CD4-positive, alpha-beta T cell treated with Interleukin-15 for 1 hour (primary cell): ENCODE results near the gene DLG2.
"Not testable (repeated sequence)": the region's sequence is repeated elsewhere in the genome, so short reads cannot be mapped to it uniquely, and the experiment has no call there.

Source experiments
- DNase-seq: peaks from one replicate; pipeline ENCODE4 v3.0.0-alpha.2; 2020

Gene DLG2

DNA sequence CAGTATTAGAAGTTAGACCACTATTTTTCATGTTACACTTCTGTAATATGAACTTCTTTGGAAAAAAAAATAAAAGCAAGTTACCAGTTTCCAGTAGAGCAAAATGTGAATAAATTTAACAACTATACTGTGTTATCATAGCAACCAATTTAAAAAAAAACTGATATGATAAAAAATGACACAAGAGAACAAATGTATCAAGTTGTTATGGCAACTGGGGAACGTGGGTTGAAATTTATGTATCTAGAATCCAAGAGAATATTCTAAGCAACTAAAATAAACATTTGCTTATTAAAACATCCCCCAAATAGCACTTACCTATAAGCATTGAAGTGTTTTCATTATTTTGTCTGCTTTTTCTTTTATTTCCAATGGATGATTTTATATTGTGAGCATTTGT lies 442.4 kb downstream of the DLG2 start:
- DNase-seq, result no peak

DNA sequence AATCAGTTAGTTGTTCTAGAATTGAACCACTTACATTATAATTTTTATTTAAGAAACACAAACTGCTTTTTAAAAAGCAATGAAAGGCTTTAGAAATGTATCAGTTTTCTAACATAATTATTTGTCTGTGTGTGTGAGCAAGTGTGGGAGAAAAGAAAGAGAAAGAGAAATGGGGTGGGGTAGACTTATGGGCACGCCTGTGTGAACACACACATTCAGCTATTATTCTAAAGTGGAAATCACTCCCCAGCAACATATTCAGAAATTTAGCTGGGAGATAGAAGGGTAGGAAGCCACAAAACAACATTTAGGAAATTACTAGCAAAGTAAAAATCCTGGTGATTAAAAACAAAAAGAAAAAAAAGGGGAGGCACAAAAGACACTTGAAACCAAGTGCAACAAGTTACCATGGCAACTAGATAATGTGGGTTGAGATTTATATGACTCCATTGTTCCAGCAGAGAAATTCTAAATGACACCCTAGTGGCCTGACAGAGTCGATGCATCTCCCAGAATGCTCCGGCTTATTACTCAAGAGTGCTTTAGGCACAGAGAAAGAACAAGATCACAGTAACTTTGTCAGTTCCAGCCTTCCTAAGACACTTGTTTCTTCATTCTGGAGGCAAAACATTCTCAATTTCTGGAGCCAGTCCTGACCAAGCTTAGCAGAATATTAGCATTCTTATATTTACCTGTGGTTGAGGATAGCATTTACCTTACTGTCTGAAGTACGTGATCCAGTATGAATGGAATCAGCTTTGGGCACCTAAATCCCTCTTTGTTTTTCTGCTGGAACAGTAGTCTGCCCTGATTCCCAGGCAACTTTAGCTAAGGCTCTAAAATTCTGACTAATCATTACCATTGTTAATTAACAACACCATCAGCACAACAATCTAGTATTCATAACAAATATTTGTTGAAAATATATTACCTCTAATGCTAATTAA lies 444.4 kb downstream of the DLG2 start:
- no peak for DNase-seq

DNA sequence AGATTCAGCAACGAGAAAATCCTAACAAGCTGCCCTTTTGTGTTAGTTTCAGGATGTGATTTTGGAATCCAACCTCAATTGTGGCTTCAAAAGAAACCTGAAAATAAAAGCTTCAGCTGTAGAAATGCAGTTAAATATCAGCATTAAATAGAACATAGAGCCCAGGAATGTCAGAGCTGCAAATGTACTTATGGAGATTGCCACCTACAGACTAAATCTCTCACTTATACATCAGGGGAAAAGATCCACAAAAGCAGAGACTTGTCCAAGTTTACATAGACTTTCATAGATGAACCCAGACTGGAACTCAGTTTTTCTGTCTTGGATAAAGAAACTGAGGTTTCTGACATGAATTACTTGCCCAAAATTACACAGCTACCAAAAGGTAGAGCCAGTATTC lies 446.6 kb downstream of the DLG2 start:
- no peak for DNase-seq

DNA sequence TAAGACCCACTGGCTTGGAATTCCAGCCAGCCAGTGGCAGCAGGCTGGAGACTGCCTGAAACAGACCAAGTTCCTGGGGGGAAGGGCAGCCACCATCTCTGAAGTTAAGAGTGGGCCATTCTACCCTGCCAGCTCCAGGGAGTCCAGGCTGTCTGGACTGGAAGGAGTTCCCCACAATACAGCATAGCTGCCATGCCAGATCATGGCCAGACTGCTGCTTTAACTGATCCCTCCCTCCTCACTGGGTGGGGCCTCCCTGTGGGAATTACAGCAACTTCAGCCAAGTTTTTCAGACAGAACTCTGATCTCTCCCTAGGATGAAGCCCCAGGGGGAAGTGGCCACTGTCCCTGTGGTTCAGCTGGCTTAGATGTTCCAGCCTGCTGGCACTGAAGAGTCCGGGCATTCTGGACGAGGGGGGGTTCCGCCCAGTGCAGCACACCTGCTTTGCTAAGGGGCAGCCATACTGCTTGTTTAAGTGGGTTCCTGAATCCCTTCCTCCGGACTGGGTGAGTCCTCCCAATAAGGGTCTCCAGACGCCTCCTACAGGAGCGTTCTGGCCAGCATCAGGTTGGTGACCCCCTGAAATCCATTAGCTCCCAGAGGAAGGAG lies 455.4 kb downstream of the DLG2 start:
- no peak for DNase-seq

DNA sequence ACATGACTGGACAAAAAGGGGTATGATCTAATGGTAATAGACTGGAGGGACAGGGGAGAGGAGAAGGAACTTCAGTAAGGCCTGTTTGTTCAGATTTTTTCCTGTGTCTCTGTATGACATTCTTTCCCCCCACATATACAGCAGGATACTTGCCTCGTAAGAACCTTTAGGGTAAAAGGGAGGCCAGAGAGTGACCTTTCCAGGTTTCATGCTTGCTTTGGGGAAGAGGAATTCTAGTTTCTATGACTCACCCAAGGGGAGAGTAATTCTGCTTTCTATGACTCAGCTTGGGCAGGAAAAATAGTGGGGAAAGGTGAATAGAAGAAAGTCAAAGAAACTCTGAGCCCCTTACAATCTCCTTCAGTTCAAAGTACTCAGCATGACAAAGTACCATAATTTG lies 457.0 kb downstream of the DLG2 start:
- DNase-seq, result no peak

DNA sequence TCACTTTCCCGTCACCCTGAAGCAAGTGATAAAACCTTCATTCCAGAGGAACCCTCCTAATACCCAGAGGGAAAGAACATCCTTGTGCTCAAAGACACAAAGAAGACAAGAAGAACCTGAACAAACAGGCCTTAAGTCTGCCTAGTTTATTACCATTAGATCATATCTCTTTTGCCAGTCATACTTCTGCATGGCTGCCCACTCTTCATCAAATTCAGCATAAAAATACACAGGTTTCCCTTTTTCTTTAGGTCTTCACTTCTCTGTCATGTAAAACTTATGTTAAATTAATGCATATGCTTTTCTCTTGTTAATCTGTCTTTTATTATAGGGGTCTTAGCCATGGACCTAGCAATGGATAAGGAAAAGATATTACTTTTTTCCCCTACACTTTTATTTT lies 459.7 kb downstream of the DLG2 start:
- DNase-seq, result no peak

DNA sequence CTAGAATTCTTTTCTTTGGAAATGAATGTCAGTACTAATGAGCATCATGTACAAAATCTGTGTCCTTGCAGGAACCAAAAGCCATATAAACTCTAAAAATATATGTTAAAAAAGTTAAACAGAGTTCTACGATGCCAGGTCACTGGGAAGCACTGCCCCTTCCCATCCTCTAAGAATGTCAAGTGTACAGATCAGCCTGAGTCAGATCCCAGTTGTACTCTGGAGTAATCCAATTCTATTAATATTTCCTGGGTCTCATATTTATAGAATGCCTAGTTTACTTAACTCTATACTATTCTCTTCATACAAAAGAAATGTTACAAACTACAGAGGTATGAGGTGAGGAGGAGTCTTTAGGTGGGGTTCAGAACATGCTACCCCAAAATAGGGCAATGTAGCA lies 460.1 kb downstream of the DLG2 start:
- no peak for DNase-seq

DNA sequence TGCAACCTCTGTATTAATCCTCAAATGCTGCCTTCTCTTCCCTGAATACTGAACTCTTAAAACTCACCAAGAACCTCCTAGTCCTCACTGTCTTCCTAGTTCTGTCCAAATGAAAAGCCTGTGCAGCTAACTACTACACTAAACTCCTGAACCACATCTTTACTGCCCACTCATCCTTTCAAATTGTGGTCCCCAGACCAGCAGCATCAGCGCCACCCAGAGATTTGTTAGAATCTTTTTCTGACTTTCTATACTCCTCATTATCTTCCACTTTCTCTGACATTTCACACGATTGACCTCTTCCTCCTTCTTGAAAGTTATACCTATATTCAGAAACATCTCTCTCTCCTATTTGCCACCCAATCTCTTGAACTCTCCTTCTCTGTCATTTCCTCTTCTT lies 461.3 kb downstream of the DLG2 start:
- no peak for DNase-seq

DNA sequence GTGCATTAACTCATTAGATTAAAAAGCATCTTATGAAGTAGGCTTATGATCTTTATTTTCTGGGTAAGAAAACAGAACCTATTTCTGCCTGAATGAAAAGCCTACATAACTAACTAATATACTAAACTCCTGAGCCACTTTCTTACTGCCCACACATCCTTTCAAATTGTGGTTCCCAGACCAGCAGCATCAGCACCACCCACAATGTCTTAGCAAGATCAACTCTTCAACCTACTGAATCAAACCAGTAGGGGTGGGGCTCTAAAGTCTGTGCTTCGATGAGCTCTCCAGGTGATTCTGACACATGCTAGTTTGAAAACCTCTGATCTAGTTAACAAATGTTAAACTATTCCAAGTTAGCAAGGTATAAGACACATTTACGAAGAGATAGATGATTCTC lies 462.4 kb downstream of the DLG2 start:
- no peak for DNase-seq

DNA sequence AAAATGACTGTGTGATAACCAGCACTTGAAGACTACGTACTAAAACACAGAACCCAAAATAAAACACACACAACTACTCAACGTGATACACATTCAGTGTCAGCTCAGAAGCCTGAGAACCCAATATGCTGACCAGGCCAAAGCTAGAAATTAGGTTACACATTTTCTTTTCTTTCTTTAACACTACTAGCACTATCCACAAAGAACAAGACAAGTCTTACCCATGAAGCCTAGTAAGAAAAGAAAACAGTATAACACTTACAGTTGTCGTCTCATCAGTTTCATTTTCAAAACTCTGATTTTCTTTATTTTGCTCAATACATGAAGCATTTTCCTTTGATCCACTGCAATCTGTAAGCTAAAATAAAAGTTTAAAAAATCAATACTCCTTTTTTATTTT lies 472.9 kb downstream of the DLG2 start:
- no peak for DNase-seq

DNA sequence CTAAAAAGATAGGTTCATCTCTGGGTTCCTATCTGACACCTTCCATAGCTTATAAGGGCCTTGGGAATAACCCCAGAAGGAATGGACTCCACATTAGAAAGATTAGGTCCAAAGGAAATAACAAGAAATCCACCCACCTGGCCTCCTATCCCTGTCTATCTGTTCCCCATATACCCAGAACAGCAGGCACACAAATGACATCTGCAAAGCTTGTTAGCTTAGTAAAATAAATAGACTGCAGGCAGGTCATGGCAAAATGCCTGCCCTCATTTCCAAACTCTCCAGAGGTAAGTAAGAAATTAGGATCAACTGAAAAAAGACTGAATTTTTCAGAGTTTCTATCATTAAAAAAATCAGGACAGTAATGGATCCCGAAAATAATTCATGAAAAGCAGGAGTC lies 489.5 kb downstream of the DLG2 start:
- no peak for DNase-seq

DNA sequence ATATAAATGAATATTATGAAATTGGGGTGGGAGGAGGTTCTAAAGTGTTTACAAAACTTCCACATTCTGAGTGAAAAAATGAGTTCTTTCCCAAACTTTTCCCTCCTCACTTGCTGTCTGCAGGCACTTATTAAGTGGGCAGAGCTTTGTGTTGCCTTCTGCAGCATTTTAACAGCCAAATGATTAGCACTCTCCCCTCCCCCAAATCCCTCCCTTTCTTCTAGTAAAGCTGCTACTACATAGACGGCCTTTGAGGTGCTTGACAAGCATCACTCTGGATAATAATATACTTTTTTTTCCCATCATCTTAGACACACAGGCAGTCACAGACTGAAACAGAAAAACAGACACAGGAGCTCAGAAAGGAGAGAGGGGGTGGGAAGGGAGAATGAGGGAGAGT lies 493.5 kb downstream of the DLG2 start:
- no peak for DNase-seq

DNA sequence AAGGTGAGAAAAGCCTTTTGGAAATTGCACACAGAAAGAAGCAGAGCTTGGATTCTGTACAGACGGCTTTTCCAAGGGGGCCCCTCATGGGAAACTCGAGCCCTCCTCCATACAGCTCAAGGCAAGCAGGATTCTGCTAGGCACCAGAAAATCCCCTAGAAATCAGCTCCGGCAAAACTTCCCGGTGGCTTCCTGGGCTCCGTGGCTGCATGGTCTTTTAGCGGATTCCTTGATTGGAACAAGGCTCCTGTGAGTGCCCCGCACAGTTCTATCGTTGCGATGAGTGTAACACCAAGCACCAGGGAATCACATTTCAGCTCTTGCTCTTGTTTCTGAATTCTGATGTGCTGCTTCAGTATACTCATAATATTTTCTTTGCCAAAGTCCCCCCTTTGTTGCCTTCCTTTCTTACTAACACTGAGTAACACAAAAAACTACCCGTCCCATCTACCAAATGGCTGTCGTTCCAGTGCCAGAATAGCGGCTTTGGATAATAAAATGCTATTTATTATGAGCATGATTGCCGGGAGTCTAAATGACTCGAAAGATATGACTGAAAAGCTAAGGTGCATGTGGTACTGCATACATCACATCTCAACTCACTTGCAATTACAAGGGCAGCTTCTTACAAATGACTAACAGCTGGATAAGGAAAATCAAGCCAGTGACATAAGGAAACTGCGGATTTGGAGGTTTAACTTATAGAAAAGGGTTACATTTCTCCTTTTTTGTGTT lies 494.1 kb downstream of the DLG2 start:
- DNase-seq, result no peak

DNA sequence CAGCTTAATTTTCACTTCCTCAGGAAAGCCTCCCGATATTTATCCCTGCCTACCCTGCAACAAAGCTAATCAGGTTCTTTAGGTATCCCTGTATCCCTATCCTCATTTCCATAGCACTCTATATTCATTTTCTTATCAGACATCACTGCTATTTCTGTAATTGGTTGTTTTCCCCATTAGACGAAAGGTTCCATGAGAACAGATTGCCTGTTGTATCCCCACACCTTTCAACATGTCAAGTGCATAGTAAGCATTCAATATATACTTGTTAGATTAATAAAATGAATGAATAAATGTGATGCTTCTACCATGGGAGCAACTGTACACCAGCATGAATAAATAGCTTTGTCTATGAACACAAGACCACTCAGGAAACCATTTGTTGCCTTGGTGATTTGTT lies 499.8 kb downstream of the DLG2 start:
- DNase-seq, result no peak

DNA sequence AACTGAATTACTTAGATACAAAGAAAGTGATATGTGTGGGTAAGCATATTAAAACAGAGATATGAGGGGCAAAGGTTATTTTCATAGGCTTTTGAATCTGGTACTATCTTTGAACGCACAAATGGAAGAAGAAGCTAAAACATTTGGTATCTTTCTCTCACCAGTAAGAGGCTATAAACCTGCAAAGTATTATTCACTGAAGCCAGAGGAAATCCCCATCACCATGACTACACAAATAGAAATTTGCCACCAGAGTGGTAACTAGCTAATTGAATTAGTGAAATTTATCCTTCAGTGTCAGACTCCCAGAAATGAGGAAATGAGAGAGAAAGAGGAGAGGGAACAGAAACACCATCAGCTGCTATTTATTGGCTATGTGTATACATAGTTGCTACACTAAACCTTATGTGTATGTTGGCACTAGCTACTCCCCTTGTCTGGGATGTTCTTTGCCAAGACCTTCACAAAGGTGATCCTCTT lies 503.4 kb downstream of the DLG2 start:
- no peak for DNase-seq

DNA sequence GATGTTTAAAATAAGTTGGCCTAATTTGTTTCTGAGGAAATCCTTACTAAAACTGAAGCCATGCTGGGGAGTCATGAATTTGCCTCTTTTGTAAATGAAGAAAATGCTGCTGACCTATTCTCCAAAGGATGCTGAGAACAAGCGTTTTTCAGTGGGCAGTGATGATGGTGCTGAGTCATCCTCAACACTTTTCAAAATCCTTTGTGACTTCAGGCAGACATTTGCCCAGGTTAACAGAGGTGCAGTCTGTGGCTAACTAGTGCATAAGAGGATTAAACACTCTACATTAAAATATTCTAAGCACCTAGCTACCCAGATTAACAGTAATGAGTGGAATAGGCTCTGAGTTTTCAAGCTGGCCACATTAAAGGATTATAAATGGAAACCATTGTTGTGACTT lies 509.0 kb downstream of the DLG2 start:
- DNase-seq, result no peak

DNA sequence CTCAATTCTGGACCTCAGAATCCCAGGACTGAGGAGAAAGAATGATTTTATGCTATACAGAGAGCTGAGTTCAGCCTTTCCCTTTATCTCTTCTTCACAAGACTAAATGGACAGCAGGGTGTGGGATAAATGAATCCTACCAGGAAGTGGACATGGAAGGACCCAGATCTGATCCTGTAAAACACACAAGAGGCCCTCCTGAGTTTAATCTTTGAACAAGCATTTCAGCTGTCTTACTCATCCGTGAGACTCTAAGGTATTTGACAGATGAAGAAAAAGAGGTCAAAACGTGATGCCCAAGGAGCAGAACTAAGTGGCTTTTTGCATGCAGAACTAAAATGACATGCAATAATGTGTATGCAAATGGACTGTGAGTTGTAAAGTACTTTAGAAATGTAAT lies 511.3 kb downstream of the DLG2 start:
- DNase-seq, result no peak

DNA sequence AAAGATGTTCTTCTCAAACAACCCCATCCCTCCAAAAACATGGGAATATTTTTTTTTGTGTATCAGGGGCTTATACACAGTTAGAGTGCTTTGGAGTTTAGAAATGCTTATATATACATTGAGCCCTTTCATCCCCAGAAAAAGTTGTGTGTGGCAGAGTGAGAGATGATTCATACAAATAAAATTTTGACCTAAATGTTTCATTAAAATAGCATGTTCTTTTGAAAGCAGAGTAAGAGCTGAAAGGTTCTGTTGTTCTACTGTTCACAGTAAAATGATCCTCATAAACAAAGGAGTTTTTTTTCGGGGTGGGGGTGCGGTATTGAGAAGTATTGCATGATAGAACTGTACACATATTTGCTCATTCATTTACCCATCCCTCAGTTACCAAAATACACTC lies 512.4 kb downstream of the DLG2 start:
- no peak for DNase-seq

DNA sequence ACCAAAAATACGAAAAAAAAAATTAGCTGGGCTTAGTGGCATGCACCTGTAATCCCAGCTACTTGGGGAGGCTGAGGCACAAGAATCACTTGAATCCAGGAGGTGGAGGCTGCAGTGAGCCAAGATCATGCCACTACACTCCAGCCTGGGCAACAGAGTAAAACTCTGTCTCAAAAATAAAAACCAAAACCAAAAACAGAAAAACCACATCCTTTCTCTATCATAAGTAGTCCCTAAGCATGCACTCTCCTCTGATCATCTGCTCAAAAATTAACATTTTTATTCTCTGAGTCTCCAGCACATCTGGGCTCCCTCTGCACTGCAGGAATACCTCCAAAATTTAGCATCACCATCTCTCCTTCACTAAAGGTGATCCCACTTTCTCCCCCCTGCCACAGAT lies 516.9 kb downstream of the DLG2 start:
- DNase-seq, result not testable (repeated sequence)

DNA sequence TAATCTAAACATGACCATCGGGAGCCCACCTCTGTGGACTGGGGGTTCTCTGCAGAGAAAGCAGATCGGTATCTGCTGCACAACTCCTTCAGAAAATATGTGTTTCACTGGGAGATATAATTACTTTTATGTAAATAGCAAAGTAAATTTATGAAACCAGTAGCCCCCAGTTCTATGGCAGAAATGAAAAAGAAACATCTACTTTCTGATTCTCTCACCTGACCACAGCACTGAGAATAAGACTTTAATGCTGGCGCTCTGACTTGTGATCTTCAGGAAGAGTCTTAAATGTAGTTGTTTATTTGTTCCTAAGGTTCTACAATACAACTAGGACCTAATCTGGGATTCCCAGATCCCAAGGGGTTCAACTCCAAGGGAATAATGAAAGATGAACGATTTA lies 518.0 kb downstream of the DLG2 start:
- no peak for DNase-seq

DNA sequence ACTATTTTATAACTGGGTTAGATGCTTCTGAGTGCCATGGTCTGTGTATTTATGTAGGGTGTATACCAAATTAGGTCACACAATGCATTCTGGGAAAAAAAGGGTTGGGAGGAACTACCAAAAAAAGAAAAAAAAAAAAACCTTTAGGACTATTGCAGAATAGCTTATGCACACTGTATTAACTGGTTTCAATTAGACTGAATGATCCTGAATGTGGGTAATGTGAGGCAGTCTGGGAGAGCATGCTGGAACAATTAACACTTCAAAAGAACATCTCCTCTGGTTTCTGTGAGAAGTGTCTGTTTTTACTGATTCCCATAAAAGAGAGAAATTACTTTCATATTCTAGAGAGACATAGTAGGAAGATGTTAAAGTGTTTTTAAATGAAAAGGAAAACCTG lies 521.3 kb downstream of the DLG2 start:
- DNase-seq, result no peak

DNA sequence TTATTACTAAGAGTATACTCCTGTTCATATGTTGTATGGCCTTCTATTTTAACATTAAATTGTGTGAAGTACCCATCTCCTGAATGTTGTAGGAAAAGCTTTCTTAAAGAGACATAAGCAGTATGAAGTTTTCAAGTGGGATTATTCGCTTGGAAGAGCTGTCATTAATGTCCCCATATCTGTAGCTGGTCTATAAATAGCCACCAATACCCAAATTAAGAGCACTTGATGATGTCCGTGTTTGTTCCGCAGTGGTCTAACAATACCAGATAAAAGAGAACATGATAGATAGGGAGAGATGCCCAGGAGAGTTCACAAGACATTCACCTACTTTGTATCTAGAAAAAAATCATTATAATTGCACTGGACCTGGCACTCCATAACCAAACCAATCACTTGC lies 527.6 kb downstream of the DLG2 start:
- no peak for DNase-seq

DNA sequence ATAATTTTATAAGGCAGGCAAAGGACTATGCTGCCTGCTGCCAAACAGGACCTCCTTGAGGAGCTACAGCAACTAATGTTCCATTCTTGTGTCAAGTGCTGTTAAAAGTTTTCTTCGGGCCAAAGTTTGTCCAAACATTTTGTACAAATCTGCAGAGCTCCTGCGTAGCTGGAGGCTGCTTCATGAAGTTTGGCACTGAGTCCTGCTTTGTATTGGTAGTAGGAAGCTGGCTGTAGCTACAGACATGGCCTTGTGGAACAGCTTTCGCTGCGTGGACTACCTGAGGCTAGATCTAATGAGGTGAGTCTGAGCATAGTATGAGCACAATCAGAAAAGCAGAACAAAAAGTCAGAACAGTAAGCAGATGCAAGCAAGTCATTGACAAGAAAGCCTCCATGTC lies 528.1 kb downstream of the DLG2 start:
- DNase-seq, result no peak

DNA sequence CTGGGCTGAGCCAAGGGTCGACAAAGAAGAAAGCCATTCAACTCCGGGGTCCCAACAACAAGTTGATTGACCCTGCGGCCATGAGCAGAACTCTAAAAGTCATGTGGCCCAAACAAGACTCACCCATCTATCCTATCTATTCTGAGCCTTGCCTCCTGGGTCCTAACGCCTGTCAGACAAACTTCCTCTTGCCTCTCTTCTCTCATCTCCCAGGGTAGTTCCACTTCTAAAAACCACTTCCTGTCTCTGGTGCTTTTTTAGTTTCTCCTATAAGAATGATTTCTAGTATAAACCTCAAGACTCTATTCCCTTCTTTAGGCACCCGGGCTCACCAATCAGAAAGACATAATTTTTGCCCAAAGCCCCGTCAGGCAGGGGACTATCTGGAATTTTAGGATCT lies 530.2 kb downstream of the DLG2 start:
- no peak for DNase-seq
